ENCODE data around the gene FBXO21.

The FBXO21 gene, protein sequence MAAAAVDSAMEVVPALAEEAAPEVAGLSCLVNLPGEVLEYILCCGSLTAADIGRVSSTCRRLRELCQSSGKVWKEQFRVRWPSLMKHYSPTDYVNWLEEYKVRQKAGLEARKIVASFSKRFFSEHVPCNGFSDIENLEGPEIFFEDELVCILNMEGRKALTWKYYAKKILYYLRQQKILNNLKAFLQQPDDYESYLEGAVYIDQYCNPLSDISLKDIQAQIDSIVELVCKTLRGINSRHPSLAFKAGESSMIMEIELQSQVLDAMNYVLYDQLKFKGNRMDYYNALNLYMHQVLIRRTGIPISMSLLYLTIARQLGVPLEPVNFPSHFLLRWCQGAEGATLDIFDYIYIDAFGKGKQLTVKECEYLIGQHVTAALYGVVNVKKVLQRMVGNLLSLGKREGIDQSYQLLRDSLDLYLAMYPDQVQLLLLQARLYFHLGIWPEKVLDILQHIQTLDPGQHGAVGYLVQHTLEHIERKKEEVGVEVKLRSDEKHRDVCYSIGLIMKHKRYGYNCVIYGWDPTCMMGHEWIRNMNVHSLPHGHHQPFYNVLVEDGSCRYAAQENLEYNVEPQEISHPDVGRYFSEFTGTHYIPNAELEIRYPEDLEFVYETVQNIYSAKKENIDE

GRCh38 chr12:117190210-117190781, at the start of gene FBXO21:
TSS of gene FBXO21 (minus strand) at chr12:117190470. CDS start at chr12:117190456, 14 bp downstream.
- peaks cover 5 to 7% of the 10 kb centered on the region in 2 donors for H3K4me1 ChIP-seq (ENCODE audit: control insufficient read depth in 2 of 2, insufficient read depth in 2 of 2, low read length in 2 of 2)
- H3K27ac ChIP-seq (ENCODE audit: low read depth in 2 of 2, low read length in 2 of 2), result peak within 1 kb of the TSS; percentile 38 to 52
- H3K4me3 ChIP-seq (ENCODE audit: low read length in 2 of 2), result peak within 1 kb of the TSS; percentile 83 to 87
- no peaks in the 10 kb centered on the region for H3K27me3 ChIP-seq (ENCODE audit: control insufficient read depth in 2 of 2, insufficient read depth in 2 of 2, low read length in 2 of 2)
- H3K9me3 ChIP-seq (ENCODE audit: control insufficient read depth in 2 of 2, low read length in 2 of 2), result no peaks in the 10 kb centered on the region
- H3K36me3 ChIP-seq (ENCODE audit: control insufficient read depth in 2 of 2, insufficient read depth in 2 of 2, low read length in 2 of 2), result peaks cover 0 to 5% of the 10 kb centered on the region in 2 donors
- H3K9ac ChIP-seq (ENCODE audit: low read depth in 1 of 2, low read length in 2 of 2), result peak within 1 kb of the TSS; percentile 79 to 82

DNA sequence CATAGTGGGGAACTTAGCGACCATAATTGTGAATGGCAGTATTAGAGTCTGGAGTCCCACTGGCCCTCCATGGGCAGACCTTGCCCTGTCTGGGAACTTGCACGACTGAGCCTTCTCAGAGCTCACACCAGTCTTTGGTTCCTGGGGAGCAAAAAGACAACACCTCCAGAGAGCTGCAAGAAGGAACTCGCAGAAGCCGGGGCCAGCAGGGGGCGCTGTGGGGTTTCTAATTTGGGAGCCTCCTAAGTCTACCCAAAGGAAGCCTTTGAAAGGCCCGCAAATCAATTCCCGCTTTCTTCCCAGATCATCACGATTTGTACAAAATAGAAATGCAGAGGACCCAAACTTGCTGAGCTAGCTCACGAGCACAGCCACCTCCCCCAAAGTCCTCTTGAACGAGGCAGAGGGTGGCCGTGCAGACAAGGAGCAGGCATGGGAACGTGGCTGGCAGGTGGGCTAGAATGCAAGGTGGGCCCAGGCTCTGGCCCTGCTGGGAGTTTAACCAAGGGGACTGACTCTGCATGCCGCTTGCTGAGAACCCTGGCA, 46.3 kb upstream of the FBXO21 start:
- Histone ChIP-seq H3K4me1 (ENCODE audit: control insufficient read depth in 2 of 2, insufficient read depth in 2 of 2, low read length in 2 of 2) (no peaks in the 10 kb centered on the region), H3K36me3 (ENCODE audit: control insufficient read depth in 2 of 2, insufficient read depth in 2 of 2, low read length in 2 of 2) (no peaks in the 10 kb centered on the region), H3K4me3 (ENCODE audit: low read length in 2 of 2) (no peak overlapping the region), H3K9ac (ENCODE audit: low read depth in 1 of 2, low read length in 2 of 2) (no peak overlapping the region), H3K27me3 (ENCODE audit: control insufficient read depth in 2 of 2, insufficient read depth in 2 of 2, low read length in 2 of 2) (peaks cover 0 to 11% of the 10 kb centered on the region in 2 donors), H3K9me3 (ENCODE audit: control insufficient read depth in 2 of 2, low read length in 2 of 2) (no peaks in the 10 kb centered on the region), H3K27ac (ENCODE audit: low read depth in 2 of 2, low read length in 2 of 2) (no peak overlapping the region)

GRCh38 chr12:117235261-117235660, 45.0 kb upstream of the FBXO21 start:
- no peaks in the 10 kb centered on the region for H3K9me3 ChIP-seq (ENCODE audit: control insufficient read depth in 2 of 2, low read length in 2 of 2)
- peaks cover 0 to 11% of the 10 kb centered on the region in 2 donors for H3K27me3 ChIP-seq (ENCODE audit: control insufficient read depth in 2 of 2, insufficient read depth in 2 of 2, low read length in 2 of 2)
- no peak overlapping the region for H3K27ac ChIP-seq (ENCODE audit: low read depth in 2 of 2, low read length in 2 of 2)
- no peaks in the 10 kb centered on the region for H3K36me3 ChIP-seq (ENCODE audit: control insufficient read depth in 2 of 2, insufficient read depth in 2 of 2, low read length in 2 of 2)
- no peaks in the 10 kb centered on the region for H3K4me1 ChIP-seq (ENCODE audit: control insufficient read depth in 2 of 2, insufficient read depth in 2 of 2, low read length in 2 of 2)
- no peak overlapping the region for H3K9ac ChIP-seq (ENCODE audit: low read depth in 1 of 2, low read length in 2 of 2)
- H3K4me3 ChIP-seq (ENCODE audit: low read length in 2 of 2), result no peak overlapping the region

DNA sequence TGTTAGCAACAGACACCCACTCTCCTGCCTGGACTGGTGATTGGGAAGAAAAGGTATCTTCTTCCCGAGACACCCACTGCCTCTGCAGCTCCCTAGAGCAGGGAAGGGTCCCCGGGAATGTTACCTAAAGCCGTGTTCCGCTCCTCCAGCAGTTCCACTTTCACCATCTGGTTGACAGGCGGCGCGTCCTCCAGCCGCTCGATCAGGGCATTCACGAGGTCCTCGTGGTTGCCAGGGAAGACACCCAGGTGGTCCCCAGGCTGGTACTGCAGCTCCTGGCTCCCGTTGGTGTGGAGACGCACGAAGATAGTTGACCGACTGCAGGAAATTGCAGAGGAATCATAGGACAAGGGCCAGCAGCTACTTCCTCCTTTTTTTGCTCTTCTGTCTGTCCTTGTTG, 44.2 kb upstream of the FBXO21 start:
- Histone ChIP-seq H3K4me1 (ENCODE audit: control insufficient read depth in 2 of 2, insufficient read depth in 2 of 2, low read length in 2 of 2) (no peaks in the 10 kb centered on the region), H3K4me3 (ENCODE audit: low read length in 2 of 2) (no peak overlapping the region), H3K27me3 (ENCODE audit: control insufficient read depth in 2 of 2, insufficient read depth in 2 of 2, low read length in 2 of 2) (peaks cover 0 to 11% of the 10 kb centered on the region in 2 donors), H3K9me3 (ENCODE audit: control insufficient read depth in 2 of 2, low read length in 2 of 2) (no peaks in the 10 kb centered on the region), H3K27ac (ENCODE audit: low read depth in 2 of 2, low read length in 2 of 2) (no peak overlapping the region), H3K36me3 (ENCODE audit: control insufficient read depth in 2 of 2, insufficient read depth in 2 of 2, low read length in 2 of 2) (no peaks in the 10 kb centered on the region), H3K9ac (ENCODE audit: low read depth in 1 of 2, low read length in 2 of 2) (no peak overlapping the region)

- no peaks in the 10 kb centered on the region for H3K9me3 ChIP-seq (ENCODE audit: control insufficient read depth in 2 of 2, low read length in 2 of 2)
- H3K9ac ChIP-seq (ENCODE audit: low read depth in 1 of 2, low read length in 2 of 2), result no peak overlapping the region
- H3K36me3 ChIP-seq (ENCODE audit: control insufficient read depth in 2 of 2, insufficient read depth in 2 of 2, low read length in 2 of 2), result no peaks in the 10 kb centered on the region
- H3K27ac ChIP-seq (ENCODE audit: low read depth in 2 of 2, low read length in 2 of 2), result no peak overlapping the region
- H3K27me3 ChIP-seq (ENCODE audit: control insufficient read depth in 2 of 2, insufficient read depth in 2 of 2, low read length in 2 of 2), result peaks cover 0 to 3% of the 10 kb centered on the region in 2 donors
- no peak overlapping the region for H3K4me3 ChIP-seq (ENCODE audit: low read length in 2 of 2)
- no peaks in the 10 kb centered on the region for H3K4me1 ChIP-seq (ENCODE audit: control insufficient read depth in 2 of 2, insufficient read depth in 2 of 2, low read length in 2 of 2)
Observed at GRCh38 chr12:117231750-117232149, 41.5 kb upstream of the FBXO21 start.

DNA sequence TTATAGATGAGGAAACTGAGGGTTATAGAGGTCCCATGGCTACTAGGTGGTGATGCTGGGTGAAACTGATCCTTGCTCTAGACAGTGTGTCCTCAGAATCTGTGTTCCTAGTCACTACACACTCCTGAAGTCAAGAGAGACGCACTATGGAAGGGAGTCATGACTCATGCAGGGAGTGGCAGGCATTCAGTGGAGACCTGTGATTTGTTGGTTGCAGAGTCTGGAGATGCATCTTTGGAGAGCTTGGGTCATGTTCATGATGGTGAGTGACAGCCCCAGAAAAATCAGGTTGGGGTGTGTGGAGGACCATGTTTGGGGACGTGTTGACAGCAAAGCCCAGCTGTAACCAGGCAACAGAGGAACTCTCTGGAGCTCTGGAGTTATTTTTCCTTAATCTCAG, 38.0 kb upstream of the FBXO21 start:
- Histone ChIP-seq H3K9ac (ENCODE audit: low read depth in 1 of 2, low read length in 2 of 2) (no peak overlapping the region), H3K9me3 (ENCODE audit: control insufficient read depth in 2 of 2, low read length in 2 of 2) (no peaks in the 10 kb centered on the region), H3K27me3 (ENCODE audit: control insufficient read depth in 2 of 2, insufficient read depth in 2 of 2, low read length in 2 of 2) (peaks cover 0 to 2% of the 10 kb centered on the region in 2 donors), H3K4me1 (ENCODE audit: control insufficient read depth in 2 of 2, insufficient read depth in 2 of 2, low read length in 2 of 2) (no peaks in the 10 kb centered on the region), H3K27ac (ENCODE audit: low read depth in 2 of 2, low read length in 2 of 2) (no peak overlapping the region), H3K4me3 (ENCODE audit: low read length in 2 of 2) (no peak overlapping the region), H3K36me3 (ENCODE audit: control insufficient read depth in 2 of 2, insufficient read depth in 2 of 2, low read length in 2 of 2) (no peaks in the 10 kb centered on the region)

- H3K36me3 ChIP-seq (ENCODE audit: control insufficient read depth in 2 of 2, insufficient read depth in 2 of 2, low read length in 2 of 2), result no peaks in the 10 kb centered on the region
- peaks cover 0 to 2% of the 10 kb centered on the region in 2 donors for H3K27me3 ChIP-seq (ENCODE audit: control insufficient read depth in 2 of 2, insufficient read depth in 2 of 2, low read length in 2 of 2)
- H3K4me1 ChIP-seq (ENCODE audit: control insufficient read depth in 2 of 2, insufficient read depth in 2 of 2, low read length in 2 of 2), result no peaks in the 10 kb centered on the region
- H3K9me3 ChIP-seq (ENCODE audit: control insufficient read depth in 2 of 2, low read length in 2 of 2), result no peaks in the 10 kb centered on the region
- no peak overlapping the region for H3K27ac ChIP-seq (ENCODE audit: low read depth in 2 of 2, low read length in 2 of 2)
- no peak overlapping the region for H3K9ac ChIP-seq (ENCODE audit: low read depth in 1 of 2, low read length in 2 of 2)
- no peak overlapping the region for H3K4me3 ChIP-seq (ENCODE audit: low read length in 2 of 2)
Observed at GRCh38 chr12:117227000-117227653, 36.9 kb upstream of the FBXO21 start.

GRCh38 chr12:117226505-117226904, 36.2 kb upstream of the FBXO21 start:
- Histone ChIP-seq H3K27me3 (ENCODE audit: control insufficient read depth in 2 of 2, insufficient read depth in 2 of 2, low read length in 2 of 2) (peaks cover 0 to 2% of the 10 kb centered on the region in 2 donors), H3K27ac (ENCODE audit: low read depth in 2 of 2, low read length in 2 of 2) (no peak overlapping the region), H3K9me3 (ENCODE audit: control insufficient read depth in 2 of 2, low read length in 2 of 2) (no peaks in the 10 kb centered on the region), H3K36me3 (ENCODE audit: control insufficient read depth in 2 of 2, insufficient read depth in 2 of 2, low read length in 2 of 2) (no peaks in the 10 kb centered on the region), H3K9ac (ENCODE audit: low read depth in 1 of 2, low read length in 2 of 2) (no peak overlapping the region), H3K4me1 (ENCODE audit: control insufficient read depth in 2 of 2, insufficient read depth in 2 of 2, low read length in 2 of 2) (no peaks in the 10 kb centered on the region), H3K4me3 (ENCODE audit: low read length in 2 of 2) (no peak overlapping the region)

- H3K27me3 ChIP-seq (ENCODE audit: control insufficient read depth in 2 of 2, insufficient read depth in 2 of 2, low read length in 2 of 2), result peaks cover 4 to 6% of the 10 kb centered on the region in 2 donors
- H3K4me1 ChIP-seq (ENCODE audit: control insufficient read depth in 2 of 2, insufficient read depth in 2 of 2, low read length in 2 of 2), result no peaks in the 10 kb centered on the region
- H3K9me3 ChIP-seq (ENCODE audit: control insufficient read depth in 2 of 2, low read length in 2 of 2), result no peaks in the 10 kb centered on the region
- H3K27ac ChIP-seq (ENCODE audit: low read depth in 2 of 2, low read length in 2 of 2), result no peak overlapping the region
- no peak overlapping the region for H3K4me3 ChIP-seq (ENCODE audit: low read length in 2 of 2)
- no peaks in the 10 kb centered on the region for H3K36me3 ChIP-seq (ENCODE audit: control insufficient read depth in 2 of 2, insufficient read depth in 2 of 2, low read length in 2 of 2)
- H3K9ac ChIP-seq (ENCODE audit: low read depth in 1 of 2, low read length in 2 of 2), result no peak overlapping the region
Observed at GRCh38 chr12:117225179-117225578, 34.9 kb upstream of the FBXO21 start.
